Keratinocyte (primary cell): ENCODE measurements around the gene DKC1.

Source experiments
- EZH2 ChIP-seq: IDR thresholded peaks from one replicate; pipeline ENCODE4 v1.6.1; 2012; ENCODE audit warnings: inconsistent platforms, mild to moderate bottlenecking, low read length, moderate library complexity
- TF ChIP-seq, protein P1 (sequence below), 3 experiments: IDR thresholded peaks in 1 of 3; conservative IDR thresholded peaks in 1 of 3; optimal IDR thresholded peaks in 1 of 3; 2 replicates in 2 of 3; 3 replicates in 1 of 3; pipeline versions ENCODE3 to v1.5.1; 2011; ENCODE audit warnings: low read length in 3 of 3, mild to moderate bottlenecking in 3 of 3, moderate library complexity in 2 of 3, control low read depth in 1 of 3, inconsistent platforms in 1 of 3; ENCODE audit not compliant: insufficient read depth in 2 of 3; ENCODE audit errors: extremely low read depth in 1 of 3

- TF ChIP-seq, protein P1, sequence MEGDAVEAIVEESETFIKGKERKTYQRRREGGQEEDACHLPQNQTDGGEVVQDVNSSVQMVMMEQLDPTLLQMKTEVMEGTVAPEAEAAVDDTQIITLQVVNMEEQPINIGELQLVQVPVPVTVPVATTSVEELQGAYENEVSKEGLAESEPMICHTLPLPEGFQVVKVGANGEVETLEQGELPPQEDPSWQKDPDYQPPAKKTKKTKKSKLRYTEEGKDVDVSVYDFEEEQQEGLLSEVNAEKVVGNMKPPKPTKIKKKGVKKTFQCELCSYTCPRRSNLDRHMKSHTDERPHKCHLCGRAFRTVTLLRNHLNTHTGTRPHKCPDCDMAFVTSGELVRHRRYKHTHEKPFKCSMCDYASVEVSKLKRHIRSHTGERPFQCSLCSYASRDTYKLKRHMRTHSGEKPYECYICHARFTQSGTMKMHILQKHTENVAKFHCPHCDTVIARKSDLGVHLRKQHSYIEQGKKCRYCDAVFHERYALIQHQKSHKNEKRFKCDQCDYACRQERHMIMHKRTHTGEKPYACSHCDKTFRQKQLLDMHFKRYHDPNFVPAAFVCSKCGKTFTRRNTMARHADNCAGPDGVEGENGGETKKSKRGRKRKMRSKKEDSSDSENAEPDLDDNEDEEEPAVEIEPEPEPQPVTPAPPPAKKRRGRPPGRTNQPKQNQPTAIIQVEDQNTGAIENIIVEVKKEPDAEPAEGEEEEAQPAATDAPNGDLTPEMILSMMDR (optimal IDR thresholded peaks at IDR 0.05 in 1 of 3, IDR thresholded peaks at IDR 0.05 in 1 of 3, conservative IDR thresholded peaks at IDR 0.05 in 1 of 3; ENCODE audit: extremely low read depth in 1 of 3, insufficient read depth in 2 of 3, low read length in 3 of 3), result no peak
- TF ChIP-seq EZH2, result no peak
Observed at GRCh38 chrX:154818916-154819770, 56.5 kb downstream of the DKC1 start.
